Activated CD4-positive, alpha-beta T cell treated with anti-CD3 and anti-CD28 coated beads, Interleukin-2, amount 50 U/mL, for 1 hour (primary cell): ENCODE measurements around the gene SMPD3.
A peak's percentile ranks its signal among the peaks of the same experiment; 100 is the strongest.

Experiments
- DNase-seq: peaks from one replicate; pipeline ENCODE4 v3.0.0-alpha.2; 2020

The SMPD3 gene

GRCh38 chr16:68379472-68380347 lies 68.6 kb downstream of the SMPD3 start:
- DNase-seq: no peak

GRCh38 chr16:68378436-68379415 lies 69.6 kb downstream of the SMPD3 start:
- DNase-seq: no peak

- no peak for DNase-seq
Measured at GRCh38 chr16:68377667-68378393, 70.5 kb downstream of the SMPD3 start.

GRCh38 chr16:68377221-68377620 lies 71.1 kb downstream of the SMPD3 start:
- no peak for DNase-seq

GRCh38 chr16:68376590-68376989 lies 71.7 kb downstream of the SMPD3 start:
- no peak for DNase-seq

- DNase-seq: no peak
Measured at GRCh38 chr16:68375801-68376536, 72.3 kb downstream of the SMPD3 start.

- DNase-seq: no peak
Measured at GRCh38 chr16:68374961-68375660, 73.2 kb downstream of the SMPD3 start.

- no peak for DNase-seq
Measured at GRCh38 chr16:68374246-68374805, 74.0 kb downstream of the SMPD3 start.

- DNase-seq: no peak
Measured at GRCh38 chr16:68373528-68374245, 74.6 kb downstream of the SMPD3 start.

GRCh38 chr16:68372806-68373205 lies 75.5 kb downstream of the SMPD3 start:
- no peak for DNase-seq

GRCh38 chr16:68372381-68372720 lies 76.0 kb downstream of the SMPD3 start:
- no peak for DNase-seq

- no peak for DNase-seq
Measured at GRCh38 chr16:68371706-68372380, 76.5 kb downstream of the SMPD3 start.

GRCh38 chr16:68371276-68371651 lies 77.0 kb downstream of the SMPD3 start:
- DNase-seq: no peak

GRCh38 chr16:68370581-68371275 lies 77.6 kb downstream of the SMPD3 start:
- peak; percentile 13 for DNase-seq

GRCh38 chr16:68369697-68370580 lies 78.4 kb downstream of the SMPD3 start:
- DNase-seq: no peak

GRCh38 chr16:68369168-68369567 lies 79.1 kb downstream of the SMPD3 start:
- no peak for DNase-seq

- DNase-seq: no peak
Measured at GRCh38 chr16:68368301-68368888, 79.9 kb downstream of the SMPD3 start.

GRCh38 chr16:68367891-68368290 lies 80.4 kb downstream of the SMPD3 start:
- no peak for DNase-seq
